Gastrocnemius medialis (tissue), 4 donors: ENCODE results near the gene WDR17. TPM values are rescaled to one million over a fixed set of nuclear protein-coding genes. Genes with fewer than 3 reads are reported as not detected.

Experiments
- ATAC-seq, 2 donors: fragments of 150-250 bp; one replicate each; pipeline ENCODE4 v1.9.1; 2016
- DNase-seq, 2 donors: peaks; one replicate each; pipeline ENCODE4 v3.0.0-alpha.2; 2019
- H3K27ac ChIP-seq, 4 donors: fragments of 200-600 bp; sonication (generic); 1 replicate in 1 of 4; 2 replicates in 3 of 4; pipeline ENCODE4 v1.5.1; 2016 to 2018; ENCODE audit warnings: mild to moderate bottlenecking in 2 of 4, moderate library complexity in 1 of 4
- H3K27me3 ChIP-seq, 3 donors: fragments of 200-600 bp; sonication (generic) in 2 of 3; 1 replicate in 1 of 3; 2 replicates in 2 of 3; pipeline versions ENCODE4 v1.5.1 to v1.6.0; 2016 to 2019; ENCODE audit warnings: mild to moderate bottlenecking in 1 of 3, moderate library complexity in 1 of 3
- H3K36me3 ChIP-seq, 2 donors: fragments of 200-600 bp; sonication (generic) in 1 of 2; one replicate each; pipeline ENCODE4 v1.5.1; 2017 to 2018
- H3K4me1 ChIP-seq, 2 donors: fragments of 200-600 bp; sonication (generic) in 1 of 2; one replicate each; pipeline ENCODE4 v1.5.1; 2016 to 2017; ENCODE audit warnings: mild to moderate bottlenecking in 2 of 2
- H3K4me3 ChIP-seq, 4 donors: fragments of 200-600 bp; sonication (generic) in 3 of 4; 1 replicate in 1 of 4; 2 replicates in 3 of 4; pipeline ENCODE4 v1.5.1; 2016 to 2019; ENCODE audit warnings: mild to moderate bottlenecking in 2 of 4
- H3K9me3 ChIP-seq, 3 donors: fragments of 200-600 bp; sonication (generic) in 2 of 3; 1 replicate in 1 of 3; 2 replicates in 2 of 3; pipeline ENCODE4 v1.5.1; 2016 to 2019
- CTCF ChIP-seq, 5 experiments: fragments of 450-650 bp in 3 of 5; fragments of 200-600 bp in 2 of 5; sonication (generic) in 2 of 5; IDR thresholded peaks in 4 of 5; conservative IDR thresholded peaks in 1 of 5; 1 replicate in 4 of 5; 2 replicates in 1 of 5; pipeline ENCODE4 v1.5.1; 2016 to 2019; ENCODE audit warnings: antibody characterized with exemption in 5 of 5, mild to moderate bottlenecking in 3 of 5, moderate library complexity in 3 of 5
- POLR2A ChIP-seq, 2 donors: fragments of 450-650 bp; IDR thresholded peaks; one replicate each; pipeline ENCODE4 v1.6.1; 2017; ENCODE audit warnings: antibody characterized with exemption in 2 of 2, mild to moderate bottlenecking in 2 of 2, moderate library complexity in 2 of 2
- in situ Hi-C, 4 donors: fragments of 200-750 bp; cut with MboI; loops; one replicate each; pipeline versions ENCODE4 v1.15.0 to v1.8.0; 2017; ENCODE audit warnings: low sequenced_read_pairs in 4 of 4
- intact Hi-C: fragments of 100-400 bp; cut with DNase I; formaldehyde crosslinking; loops from one replicate; pipeline ENCODE4 v1.15.1; 2023; ENCODE audit warnings: low total_unique reads
- total RNA-seq, 4 donors: library from RNA; depleted of rRNA; stranded (reverse); fragments of >200 nt; gene quantifications; one replicate each; pipeline versions ENCODE4 v1.1.0 to v1.2.3, GENCODE V29; 2016

WDR17 gene
- total RNA-seq, 4 donors from 2014 or later: 0.10 to 0.36 (median 0.14) TPM

GRCh38 chr4:176193938-176194337, 128.3 kb downstream of the WDR17 start:
- H3K36me3 ChIP-seq: no peaks in the 10 kb centered on the region
- in situ Hi-C loops: no loop called here
- H3K4me3 ChIP-seq: no peak overlapping the region
- peaks cover 34% of the 10 kb centered on the region in 2 donors for H3K4me1 ChIP-seq
- H3K27ac ChIP-seq: peak overlapping the region; percentile 56 to 93 (median 86)
- ATAC-seq (peak; percentile 27 to 40), DNase-seq (no peak)
- no peaks in the 10 kb centered on the region for H3K27me3 ChIP-seq
- intact Hi-C loops: loop anchor here (2.0 kb wide), 1 partner anchor 37 kb away; no protein-coding TSS in a partner anchor
- no peak for TF ChIP-seq POLR2A (IDR thresholded peaks at IDR 0.05)
- no peak for TF ChIP-seq CTCF (IDR thresholded peaks at IDR 0.05 in 4 of 5, conservative IDR thresholded peaks at IDR 0.05 in 1 of 5)
- no peaks in the 10 kb centered on the region for H3K9me3 ChIP-seq

GRCh38 chr4:176195184-176195978, 129.7 kb downstream of the WDR17 start, which contains the start of gene SPATA4:
Gene SPATA4, minus strand, starts transcription at chr4:176195585. Its CDS starts 23 bp downstream, at chr4:176195562.
- in situ Hi-C loops: no loop called here
- Histone ChIP-seq H3K36me3 (no peaks in the 10 kb centered on the region), H3K4me3 (peak within 1 kb of the TSS; percentile 68 to 74 (median 69)), H3K4me1 (peaks cover 21 to 27% of the 10 kb centered on the region in 2 donors), H3K27me3 (no peaks in the 10 kb centered on the region), H3K27ac (peak within 1 kb of the TSS; percentile 82 to 93 (median 90)), H3K9me3 (no peaks in the 10 kb centered on the region)
- TF ChIP-seq CTCF (IDR thresholded peaks at IDR 0.05 in 4 of 5, conservative IDR thresholded peaks at IDR 0.05 in 1 of 5) (no peak), POLR2A (IDR thresholded peaks at IDR 0.05) (peak; percentile 71 to 72)
- peak; percentile 89 to 92 for ATAC-seq
- peak; percentile 92 to 93 for DNase-seq
- intact Hi-C loops: loop anchor here (2.0 to 5.0 kb wide), 2 partner anchors 35 to 127 kb away; no protein-coding TSS in a partner anchor

- ATAC-seq (no peak), DNase-seq (no peak)
- peaks cover 4 to 13% of the 10 kb centered on the region in 2 donors for H3K4me1 ChIP-seq
- in situ Hi-C loops (no loop called here), intact Hi-C loops (loop anchor here (5.0 kb wide), 1 partner anchor 124 kb away; no protein-coding TSS in a partner anchor)
- H3K27ac ChIP-seq: no peak overlapping the region
- H3K36me3 ChIP-seq: no peaks in the 10 kb centered on the region
- H3K27me3 ChIP-seq: no peaks in the 10 kb centered on the region
- TF ChIP-seq CTCF (IDR thresholded peaks at IDR 0.05 in 4 of 5, conservative IDR thresholded peaks at IDR 0.05 in 1 of 5) (no peak), POLR2A (IDR thresholded peaks at IDR 0.05) (no peak)
- no peaks in the 10 kb centered on the region for H3K9me3 ChIP-seq
- no peak overlapping the region for H3K4me3 ChIP-seq
Observed at GRCh38 chr4:176198316-176198903, 132.8 kb downstream of the WDR17 start.

GRCh38 chr4:176205299-176205698, 139.7 kb downstream of the WDR17 start:
- H3K27me3 ChIP-seq: no peaks in the 10 kb centered on the region
- H3K4me1 ChIP-seq: no peaks in the 10 kb centered on the region
- intact Hi-C loops: no loop called here
- no peak for TF ChIP-seq POLR2A (IDR thresholded peaks at IDR 0.05)
- no peak for TF ChIP-seq CTCF (IDR thresholded peaks at IDR 0.05 in 4 of 5, conservative IDR thresholded peaks at IDR 0.05 in 1 of 5)
- no peak overlapping the region for H3K4me3 ChIP-seq
- no peaks in the 10 kb centered on the region for H3K9me3 ChIP-seq
- H3K27ac ChIP-seq: no peak overlapping the region
- no peak for ATAC-seq
- in situ Hi-C loops: no loop called here
- H3K36me3 ChIP-seq: no peaks in the 10 kb centered on the region
- DNase-seq: no peak
